ENCODE measurements around the gene IGF2R. TPM values are rescaled to one million over a fixed set of nuclear protein-coding genes. Genes with fewer than 3 reads are reported as not detected.

Gene IGF2R
- total and polyA plus RNA-seq, 2 donors (not counting 1 experiment from before 2014, with no cell fraction given), result 9.5 to 53.3 TPM

GRCh38 chr6:159939591-159940016, 29.3 kb upstream of the IGF2R start:
- Histone ChIP-seq H3K79me2 (ENCODE audit: control insufficient read depth, insufficient read depth, low read length) (no peaks in the 10 kb centered on the region), H4K20me1 (ENCODE audit: control insufficient read depth, insufficient read depth, low read length, poor library complexity, severe bottlenecking) (no peaks in the 10 kb centered on the region), H3K4me2 (replicated peaks; ENCODE audit: low read depth, low read length, poor library complexity, severe bottlenecking) (no peak overlapping the region), H3K4me3 (ENCODE audit: control extremely low read depth in 1 of 5, extremely low read depth in 1 of 5, insufficient read depth in 1 of 5, low read depth in 2 of 5, low read length in 4 of 5) (no peak overlapping the region), H3K27me3 (replicated peaks in 1 of 4; ENCODE audit: control extremely low read depth in 1 of 4, control insufficient read depth in 3 of 4, insufficient read depth in 4 of 4, low read length in 3 of 4) (peaks cover 0 to 3% (median 1%) of the 10 kb centered on the region in 4 experiments), H3K27ac (ENCODE audit: low read length in 2 of 2) (no peak overlapping the region), H3K9ac (ENCODE audit: low read length) (no peak overlapping the region), H3K36me3 (replicated peaks in 1 of 2; ENCODE audit: control extremely low read depth in 1 of 2, control insufficient read depth in 1 of 2, extremely low read depth in 1 of 2, insufficient read depth in 2 of 2, low read length in 1 of 2) (no peaks in the 10 kb centered on the region), H3K9me3 (ENCODE audit: control extremely low read depth in 1 of 3, control insufficient read depth in 2 of 3, insufficient read depth in 1 of 3, low read length in 2 of 3) (peaks cover 0 to 9% (median 7%) of the 10 kb centered on the region in 3 donors), H2AFZ (ENCODE audit: insufficient read depth, low read depth, low read length, poor library complexity, severe bottlenecking) (no peak overlapping the region), H3K4me1 (ENCODE audit: control insufficient read depth in 2 of 2, insufficient read depth in 2 of 2, low read length in 2 of 2) (no peaks in the 10 kb centered on the region)
- ChIA-PET POLR2A (no interaction called here), CTCF (interaction anchor here (2.0 kb wide), 1 partner anchor 76 kb away, joined by 6 read pairs; no protein-coding TSS in a partner anchor)
- DNase-seq, result no peak
- ATAC-seq (ENCODE audit: low read depth), result no peak
- TF ChIP-seq CTCF (IDR thresholded peaks at IDR 0.05), result no peak
- TF ChIP-seq EZH2 (IDR thresholded peaks at IDR 0.05; ENCODE audit: borderline replicate concordance, insufficient read depth, low read depth, low read length, poor library complexity, severe bottlenecking), result no peak
- intact Hi-C loops (cut with micrococcal nuclease), result loop anchor here (10.0 kb wide), 1 partner anchor 765 kb away; no protein-coding TSS in a partner anchor
- Mint-ChIP-seq H3K4me3 (no peak overlapping the region), H3K27me3 (peaks cover 33% of the 10 kb centered on the region), H3K27ac (no peak overlapping the region), H3K4me1 (no peaks in the 10 kb centered on the region), H3K9me3 (ENCODE audit: insufficient read depth) (peaks cover 2% of the 10 kb centered on the region)
- WGBS (ENCODE audit: insufficient coverage), result 96% methylated on average over 5 of the region's 6 CpGs

GRCh38 chr6:159941286-159942113, 27.4 kb upstream of the IGF2R start:
- intact Hi-C loops (cut with micrococcal nuclease), result loop anchor here (10.0 kb wide), 1 partner anchor 767 kb away; no protein-coding TSS in a partner anchor
- Histone ChIP-seq H3K27ac (ENCODE audit: low read length in 2 of 2) (no peak overlapping the region), H2AFZ (ENCODE audit: insufficient read depth, low read depth, low read length, poor library complexity, severe bottlenecking) (no peak overlapping the region), H3K9me3 (ENCODE audit: control extremely low read depth in 1 of 3, control insufficient read depth in 2 of 3, insufficient read depth in 1 of 3, low read length in 2 of 3) (peaks cover 0 to 14% (median 10%) of the 10 kb centered on the region in 3 donors), H3K27me3 (replicated peaks in 1 of 4; ENCODE audit: control extremely low read depth in 1 of 4, control insufficient read depth in 3 of 4, insufficient read depth in 4 of 4, low read length in 3 of 4) (peaks cover 0 to 2% (median 0%) of the 10 kb centered on the region in 4 experiments), H3K36me3 (replicated peaks in 1 of 2; ENCODE audit: control extremely low read depth in 1 of 2, control insufficient read depth in 1 of 2, extremely low read depth in 1 of 2, insufficient read depth in 2 of 2, low read length in 1 of 2) (no peaks in the 10 kb centered on the region), H3K79me2 (ENCODE audit: control insufficient read depth, insufficient read depth, low read length) (no peaks in the 10 kb centered on the region), H3K4me3 (ENCODE audit: control extremely low read depth in 1 of 5, extremely low read depth in 1 of 5, insufficient read depth in 1 of 5, low read depth in 2 of 5, low read length in 4 of 5) (no peak overlapping the region), H3K4me1 (ENCODE audit: control insufficient read depth in 2 of 2, insufficient read depth in 2 of 2, low read length in 2 of 2) (no peaks in the 10 kb centered on the region), H4K20me1 (ENCODE audit: control insufficient read depth, insufficient read depth, low read length, poor library complexity, severe bottlenecking) (no peaks in the 10 kb centered on the region), H3K4me2 (replicated peaks; ENCODE audit: low read depth, low read length, poor library complexity, severe bottlenecking) (no peak overlapping the region), H3K9ac (ENCODE audit: low read length) (no peak overlapping the region)
- Mint-ChIP-seq H3K9me3 (ENCODE audit: insufficient read depth) (peaks cover 7% of the 10 kb centered on the region), H3K27me3 (peaks cover 15% of the 10 kb centered on the region), H3K4me1 (no peaks in the 10 kb centered on the region), H3K4me3 (no peak overlapping the region), H3K27ac (no peak overlapping the region)
- TF ChIP-seq CTCF (IDR thresholded peaks at IDR 0.05), result peak; percentile 22
- no peak for TF ChIP-seq EZH2 (IDR thresholded peaks at IDR 0.05; ENCODE audit: borderline replicate concordance, insufficient read depth, low read depth, low read length, poor library complexity, severe bottlenecking)
- DNase-seq, result peak; percentile 51
- POLR2A ChIA-PET, result no interaction called here
- ATAC-seq (ENCODE audit: low read depth), result peak; percentile 31
- CTCF ChIA-PET, result interaction anchor here (0.7 to 2.1 kb wide), 6 partner anchors 11 to 250 kb away, joined by 3 to 5 read pairs (median 3); no protein-coding TSS in a partner anchor
- 51% methylated on average over 6 of the region's 11 CpGs for WGBS (ENCODE audit: insufficient coverage)
